ENCODE results near the gene KREMEN2.

- TF ChIP-seq POLR2A (IDR thresholded peaks at IDR 0.05) (no peak), CTCF (IDR thresholded peaks at IDR 0.05) (no peak)
Measured at GRCh38 chr16:2946649-2947048, 17.4 kb upstream of the KREMEN2 start.

All from Peyer's patch (tissue), 4 donors.